T-helper 22 cell (primary cell): ENCODE data around the gene ARHGAP11A.

Source experiments
- DNase-seq: peaks from one replicate; pipeline ENCODE4 v3.0.0-alpha.2; 2020; ENCODE audit warnings: low read depth

The ARHGAP11A gene

GRCh38 chr15:32657198-32657883 lies 42.0 kb downstream of the ARHGAP11A start:
- DNase-seq = no peak

- DNase-seq = no peak
These were observed 42.6 kb downstream of the ARHGAP11A start for GRCh38 chr15:32657941-32658340.

DNA sequence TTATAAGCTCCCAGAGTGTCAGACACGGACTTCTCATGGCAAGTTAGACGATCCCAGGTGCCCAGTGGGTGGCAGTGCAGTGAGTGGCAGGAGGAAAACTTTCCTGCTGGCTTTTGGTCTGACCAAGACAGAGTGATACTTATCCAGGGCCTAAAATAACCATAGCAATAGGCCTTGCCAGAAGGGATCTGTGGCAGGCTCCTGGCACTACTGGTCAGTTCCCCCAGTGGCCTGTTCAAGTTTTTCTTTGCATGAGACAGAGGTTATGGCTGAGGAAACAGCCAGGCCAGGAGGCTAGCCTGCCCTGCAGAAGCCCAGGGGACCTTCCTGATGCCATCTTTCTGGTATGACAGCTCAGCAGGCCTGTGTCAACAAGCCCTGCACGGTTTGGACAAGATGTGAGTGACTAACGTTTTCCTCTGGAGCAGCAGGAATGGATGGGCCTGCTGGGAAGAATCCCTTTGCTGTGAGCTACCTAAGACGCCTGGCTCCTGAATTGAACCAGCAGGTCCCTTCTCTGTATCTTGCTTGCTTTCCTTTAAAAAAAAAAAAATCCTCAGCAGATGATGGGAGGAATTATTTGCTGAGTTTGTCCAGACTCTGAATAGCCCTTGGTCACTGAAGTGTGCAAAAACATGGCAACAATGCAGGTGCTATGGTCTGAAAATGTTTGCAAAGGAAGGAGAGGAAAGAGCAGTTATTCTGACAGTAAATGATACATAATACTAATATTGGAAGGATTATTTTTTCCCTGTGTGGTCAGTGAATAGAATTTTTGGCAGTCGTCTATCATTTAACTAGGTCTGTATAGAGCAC lies 44.2 kb downstream of the ARHGAP11A start:
- no peak for DNase-seq

GRCh38 chr15:32663671-32664070 lies 48.4 kb downstream of the ARHGAP11A start:
- no peak for DNase-seq

GRCh38 chr15:32664796-32665195 lies 49.5 kb downstream of the ARHGAP11A start:
- DNase-seq = no peak

DNA sequence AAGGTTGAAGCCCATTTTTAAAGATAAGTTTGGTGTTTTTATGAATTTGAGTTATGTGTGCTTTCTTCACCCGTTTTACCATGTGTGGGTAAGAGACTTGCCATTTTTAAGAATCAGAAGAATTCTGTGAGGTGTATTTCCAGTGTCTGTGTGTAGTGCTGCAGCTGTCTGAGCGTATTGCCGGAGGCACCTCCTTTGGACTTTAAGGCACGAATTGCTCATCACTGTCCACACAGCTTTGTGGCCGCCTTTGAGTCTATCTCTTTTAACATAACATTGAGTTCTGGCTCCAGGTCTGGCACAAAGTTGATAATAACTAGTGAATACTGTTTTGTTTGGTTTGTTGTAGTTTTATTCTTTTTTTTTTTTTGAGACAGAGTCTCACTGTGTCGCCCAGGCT lies 52.0 kb downstream of the ARHGAP11A start:
- no peak for DNase-seq

DNA sequence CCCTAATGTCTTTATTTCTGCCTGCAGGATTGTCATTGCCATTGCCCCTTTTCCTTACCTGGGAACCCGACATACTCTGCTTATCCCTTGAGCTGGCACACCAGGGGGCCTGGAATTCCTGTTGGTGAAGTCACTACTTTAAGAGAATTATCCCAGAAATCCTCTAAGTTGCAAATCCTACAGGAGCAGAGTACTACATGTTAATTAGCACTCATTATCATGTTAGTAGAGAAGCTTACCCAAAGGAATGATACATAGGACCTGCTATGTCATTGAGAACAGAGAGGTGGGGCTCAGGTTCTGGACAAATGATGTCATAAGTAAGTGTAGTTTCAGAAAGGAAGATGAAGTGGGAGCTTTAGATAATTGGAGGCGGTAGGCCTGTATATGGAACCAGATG lies 53.6 kb downstream of the ARHGAP11A start:
- DNase-seq = no peak

DNA sequence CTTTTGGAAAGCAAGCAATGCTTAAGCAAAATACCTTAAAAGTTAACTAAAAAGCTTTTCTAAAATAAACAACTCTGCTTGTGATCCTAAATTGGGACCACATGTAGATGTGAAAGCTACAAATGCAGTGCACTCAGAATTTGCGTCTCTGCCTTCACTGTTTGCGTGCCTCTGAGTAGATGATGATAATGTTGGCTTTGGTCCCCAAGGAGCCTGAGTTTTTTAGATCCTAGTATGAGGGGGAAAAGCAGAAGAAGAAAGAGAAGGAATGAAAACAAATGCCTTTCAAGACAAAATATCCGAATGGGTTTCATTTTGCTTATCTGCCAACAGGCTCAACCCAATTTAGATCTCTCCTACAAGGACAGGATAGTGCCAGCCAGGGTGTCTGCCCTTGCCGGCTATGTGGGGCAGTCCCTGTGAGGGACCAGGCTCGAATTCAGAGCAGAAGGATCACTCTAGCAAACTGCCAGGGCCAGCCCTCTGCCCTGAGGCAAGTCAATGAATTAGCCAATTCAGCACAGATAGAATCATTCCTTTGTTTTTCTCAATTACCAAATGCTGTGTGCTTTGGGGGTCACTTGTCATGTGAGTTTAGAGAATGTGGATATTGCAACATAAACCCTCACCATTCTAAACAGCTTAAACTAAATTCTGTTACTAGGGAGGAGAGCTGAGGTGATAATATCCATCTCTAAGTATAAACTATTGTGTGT lies 54.8 kb downstream of the ARHGAP11A start:
- no peak for DNase-seq

DNA sequence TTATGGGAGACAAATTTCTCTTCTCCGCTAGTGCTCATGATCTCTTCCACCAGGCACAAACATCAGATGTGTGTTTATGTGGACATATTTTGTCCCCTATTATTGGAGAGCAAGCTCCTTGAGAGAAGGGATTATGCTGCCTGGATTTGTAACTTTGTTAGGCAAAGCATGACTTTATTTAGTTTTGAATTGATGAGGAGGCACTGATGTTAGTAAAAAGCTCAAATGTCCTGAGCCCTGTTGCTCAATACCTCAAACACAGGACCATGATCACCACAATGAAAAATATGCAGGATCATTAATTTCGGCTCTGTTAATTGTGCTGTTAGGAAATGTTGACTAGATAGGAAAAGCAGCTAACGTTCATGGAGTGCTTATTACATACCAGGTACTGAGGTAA lies 55.3 kb downstream of the ARHGAP11A start:
- DNase-seq = no peak

- DNase-seq = no peak
These were observed 56.3 kb downstream of the ARHGAP11A start for GRCh38 chr15:32671339-32672325.

GRCh38 chr15:32674681-32675080 lies 59.4 kb downstream of the ARHGAP11A start:
- DNase-seq = no peak

GRCh38 chr15:32675466-32675865 lies 60.2 kb downstream of the ARHGAP11A start:
- DNase-seq = no peak

DNA sequence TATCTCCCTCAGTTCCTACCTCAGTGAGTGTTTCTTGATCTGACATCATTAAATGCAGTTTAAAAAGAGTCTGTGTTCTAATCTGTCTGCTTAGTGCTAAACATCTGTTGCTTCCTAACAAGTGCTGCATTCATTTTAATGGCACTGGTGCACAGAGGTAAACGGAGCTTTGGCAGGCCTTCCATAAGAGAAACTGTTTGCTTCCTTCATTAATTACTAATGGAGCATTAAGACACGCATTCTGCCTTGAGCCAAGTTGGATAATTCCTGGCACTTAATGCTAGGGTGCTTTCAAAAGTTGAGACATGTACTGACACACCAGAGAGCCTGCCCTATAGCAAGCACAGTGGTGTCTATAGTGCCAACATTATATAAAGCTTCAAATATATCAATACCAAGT lies 60.9 kb downstream of the ARHGAP11A start:
- no peak for DNase-seq

DNA sequence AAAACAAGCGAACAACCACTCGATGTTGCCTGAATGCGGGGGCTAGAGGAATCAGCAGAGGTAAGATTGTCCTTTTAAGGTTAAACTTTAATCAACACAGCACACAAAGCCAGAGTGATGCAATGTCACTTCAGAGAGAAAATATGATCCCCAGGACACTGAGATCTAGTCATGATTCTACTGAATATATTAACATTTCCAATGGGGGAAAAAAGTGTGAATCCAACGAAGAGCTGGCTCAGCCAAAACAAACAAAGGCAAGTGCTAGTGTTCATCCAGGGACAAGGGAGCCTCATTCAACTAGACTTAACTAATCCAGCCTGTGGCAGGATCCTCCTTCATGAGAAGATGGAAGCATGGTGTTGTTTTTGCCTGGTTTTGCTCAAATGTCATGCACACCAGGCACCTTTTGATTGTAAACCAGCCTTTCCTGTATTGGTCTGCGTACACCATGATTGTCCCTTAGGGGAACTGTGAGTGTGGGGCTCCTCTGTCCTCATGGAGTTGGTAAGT lies 62.0 kb downstream of the ARHGAP11A start:
- DNase-seq = no peak

DNA sequence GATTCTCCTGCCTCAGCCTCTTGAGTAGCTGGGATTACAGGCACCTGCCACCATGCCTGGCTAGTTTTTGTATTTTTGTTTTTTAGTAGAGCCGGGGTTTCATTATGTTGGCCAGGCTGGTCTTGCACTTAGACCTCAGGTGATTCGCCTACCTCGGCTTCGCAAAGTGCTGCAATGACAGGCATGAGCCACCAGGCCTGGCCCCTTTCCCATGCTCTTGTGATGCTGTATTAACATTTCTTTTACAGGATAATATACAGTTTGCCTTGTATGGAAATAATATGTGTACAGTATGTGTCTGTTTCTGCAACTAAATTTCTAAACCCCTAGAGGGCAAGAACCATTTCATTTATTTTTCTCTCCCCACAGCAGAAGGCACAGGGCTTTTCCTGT lies 64.0 kb downstream of the ARHGAP11A start:
- no peak for DNase-seq

- no peak for DNase-seq
These were observed 67.3 kb downstream of the ARHGAP11A start for GRCh38 chr15:32682569-32682968.

DNA sequence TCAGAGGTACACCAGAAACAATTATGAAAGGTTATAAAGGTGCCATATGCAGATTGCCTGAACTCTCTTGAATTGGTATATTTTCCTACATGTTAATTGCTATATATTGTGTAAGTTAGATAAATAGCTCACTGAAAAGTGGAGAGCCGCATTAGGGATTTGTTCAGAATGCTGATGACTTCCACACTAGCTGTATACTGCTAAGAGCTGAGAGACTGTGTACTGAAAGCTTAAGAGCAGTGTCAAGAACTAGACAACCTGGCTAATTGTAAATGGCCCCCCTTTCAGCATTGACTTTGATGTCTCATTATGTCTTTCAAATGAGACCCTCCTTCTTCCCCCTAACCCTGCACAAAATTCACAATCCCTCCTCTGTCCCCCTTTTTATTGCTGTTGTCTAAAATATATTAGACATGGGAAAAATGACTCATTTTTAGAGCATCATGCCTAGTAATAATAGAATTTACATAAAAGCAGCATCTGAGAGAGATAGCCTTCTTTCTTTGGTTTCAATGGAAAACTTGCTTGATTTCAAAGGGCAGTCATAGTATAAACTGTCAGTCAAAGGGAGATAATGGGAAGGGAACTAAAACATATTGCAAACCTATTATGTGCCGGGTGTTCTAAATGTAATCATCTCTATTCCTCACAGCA lies 67.8 kb downstream of the ARHGAP11A start:
- no peak for DNase-seq

- DNase-seq = no peak
These were observed 68.7 kb downstream of the ARHGAP11A start for GRCh38 chr15:32683906-32684584.

- DNase-seq = no peak
These were observed 70.3 kb downstream of the ARHGAP11A start for GRCh38 chr15:32685576-32685975.

GRCh38 chr15:32687556-32687955 lies 72.3 kb downstream of the ARHGAP11A start:
- DNase-seq = no peak
